Amniotic epithelial cell (primary cell): ENCODE data around the gene NAA35.

Experiments
- DNase-seq: peaks from one replicate; pipeline ENCODE4 v3.0.0-alpha.2; 2010; ENCODE audit warnings: low read depth

NAA35 gene

GRCh38 chr9:86062845-86063693 lies 122.1 kb downstream of the NAA35 start:
- DNase-seq, result no peak

- no peak for DNase-seq
Measured at GRCh38 chr9:86064220-86064619, 123.3 kb downstream of the NAA35 start.

GRCh38 chr9:86069206-86069869 lies 128.4 kb downstream of the NAA35 start:
- DNase-seq, result peak; percentile 41
